HFFc6 (cell line): ENCODE data around the gene GALNT17. TPM values are rescaled to one million over a fixed set of nuclear protein-coding genes. Genes with fewer than 3 reads are reported as not detected.

ENCODE experiments used
- DNase-seq: peaks from one replicate; pipeline ENCODE4 v3.0.0-alpha.2; 2018
- H3K27ac Mint-ChIP-seq: 2 replicates; pipeline ENCODE4 v1.8.0; 2020; ENCODE audit warnings: mild to moderate bottlenecking, mixed read lengths
- H3K27me3 Mint-ChIP-seq: 2 replicates; pipeline ENCODE4 v1.8.0; 2021; ENCODE audit warnings: mild to moderate bottlenecking, moderate library complexity, mixed read lengths; ENCODE audit not compliant: insufficient read depth
- H3K36me3 Mint-ChIP-seq: 2 replicates; pipeline ENCODE4 v1.8.0; 2021; ENCODE audit warnings: low read depth, mixed read lengths
- H3K4me1 Mint-ChIP-seq: 2 replicates; pipeline ENCODE4 v1.8.0; 2020; ENCODE audit warnings: low read depth, mixed read lengths
- H3K4me3 Mint-ChIP-seq: 2 replicates; pipeline ENCODE4 v1.8.0; 2020; ENCODE audit warnings: mild to moderate bottlenecking, moderate library complexity, mixed read lengths
- H3K9me3 Mint-ChIP-seq: 2 replicates; pipeline ENCODE4 v1.8.0; 2020; ENCODE audit warnings: mild to moderate bottlenecking, mixed read lengths
- CTCF ChIP-seq: fragments of 200-600 bp; sonication (generic); IDR thresholded peaks from 2 replicates; pipeline ENCODE4 v1.5.0; 2021; ENCODE audit warnings: antibody characterized with exemption, mild to moderate bottlenecking
- total RNA-seq, 6 experiments: library from RNA; stranded (reverse); fragmentation: NEBNext Ultra II Directional; extraction: Animal tissue kit (Norgen Biotek cat#: 25700); gene quantifications; 2 replicates in 1 of 6; 3 replicates in 5 of 6; pipeline ENCODE4 v1.2.3, GENCODE V29; 2021

The GALNT17 gene
- total RNA-seq, 6 experiments from 2014 or later, result not detected

GRCh38 chr7:71645836-71646235 is 513.9 kb downstream of the GALNT17 start:
- no peak for DNase-seq
- H3K4me3 Mint-ChIP-seq, result no peak overlapping the region
- no peaks in the 10 kb centered on the region; the same call in 1 of the 2 replicates for H3K27me3 Mint-ChIP-seq
- H3K9me3 Mint-ChIP-seq, result peaks cover 38% of the 10 kb centered on the region
- peaks cover 9% of the 10 kb centered on the region; the same call in 1 of the 2 replicates for H3K36me3 Mint-ChIP-seq
- H3K27ac Mint-ChIP-seq, result no peak overlapping the region
- TF ChIP-seq CTCF, result no peak
- no peaks in the 10 kb centered on the region for H3K4me1 Mint-ChIP-seq

DNA sequence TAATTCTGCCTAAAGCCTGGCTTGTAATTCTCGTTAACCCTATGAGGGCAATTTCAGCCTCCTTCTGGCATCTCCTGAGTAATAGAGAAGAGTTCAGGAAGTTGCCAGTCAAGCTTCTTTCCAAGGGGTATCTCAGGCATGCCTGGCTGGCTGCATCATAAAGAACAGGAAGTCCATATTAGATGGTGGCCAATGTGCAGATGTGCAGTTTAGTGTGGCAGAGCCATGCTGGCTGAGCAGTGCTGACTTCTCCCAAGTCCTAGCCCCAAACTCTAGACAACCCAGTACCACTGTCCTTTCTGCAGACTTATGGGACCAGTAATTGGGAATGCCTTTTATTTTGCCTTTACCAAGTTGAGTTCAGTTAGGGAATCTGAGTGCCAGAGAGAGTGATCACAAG is 517.9 kb downstream of the GALNT17 start:
- no peak for TF ChIP-seq CTCF
- no peak overlapping the region for H3K4me3 Mint-ChIP-seq
- H3K27ac Mint-ChIP-seq, result no peak overlapping the region
- H3K9me3 Mint-ChIP-seq, result peaks cover 49% of the 10 kb centered on the region
- peaks cover 9% of the 10 kb centered on the region for H3K36me3 Mint-ChIP-seq
- no peaks in the 10 kb centered on the region; the same call in 1 of the 2 replicates for H3K27me3 Mint-ChIP-seq
- DNase-seq, result no peak
- no peaks in the 10 kb centered on the region for H3K4me1 Mint-ChIP-seq

GRCh38 chr7:71650653-71651337 is 518.9 kb downstream of the GALNT17 start:
- Mint-ChIP-seq H3K27me3 (no peaks in the 10 kb centered on the region; the same call in none of the 2 replicates), H3K4me3 (no peak overlapping the region), H3K4me1 (no peaks in the 10 kb centered on the region), H3K9me3 (peaks cover 49% of the 10 kb centered on the region), H3K36me3 (peaks cover 9% of the 10 kb centered on the region), H3K27ac (no peak overlapping the region)
- no peak for DNase-seq
- TF ChIP-seq CTCF, result no peak

- Mint-ChIP-seq H3K9me3 (peaks cover 56% of the 10 kb centered on the region), H3K4me3 (no peak overlapping the region), H3K36me3 (peaks cover 9% of the 10 kb centered on the region), H3K27me3 (no peaks in the 10 kb centered on the region; the same call in 1 of the 2 replicates), H3K27ac (no peak overlapping the region), H3K4me1 (no peaks in the 10 kb centered on the region)
- no peak for TF ChIP-seq CTCF
- no peak for DNase-seq
Observed at GRCh38 chr7:71652510-71652909, 520.6 kb downstream of the GALNT17 start.

GRCh38 chr7:71657386-71657785 is 525.4 kb downstream of the GALNT17 start:
- Mint-ChIP-seq H3K4me3 (no peak overlapping the region), H3K27me3 (no peaks in the 10 kb centered on the region; the same call in 1 of the 2 replicates), H3K27ac (no peak overlapping the region), H3K4me1 (no peaks in the 10 kb centered on the region), H3K36me3 (no peaks in the 10 kb centered on the region), H3K9me3 (peaks cover 52% of the 10 kb centered on the region)
- TF ChIP-seq CTCF, result no peak
- DNase-seq, result no peak
